Esophagus (tissue), 2 donors: ENCODE results near the gene SORCS1. TPM values are rescaled to one million over a fixed set of nuclear protein-coding genes. Genes with fewer than 3 reads are reported as not detected.

Experiments
- H3K27ac ChIP-seq, 2 donors: one replicate each; pipeline ENCODE4 v1.5.1; 2013; ENCODE audit warnings: low read depth in 2 of 2, mild to moderate bottlenecking in 2 of 2, inconsistent platforms in 1 of 2, low read length in 1 of 2, moderate library complexity in 1 of 2
- H3K27me3 ChIP-seq, 2 donors: one replicate each; pipeline ENCODE4 v1.6.1; 2013; ENCODE audit warnings: low read length in 2 of 2, control low read depth in 1 of 2, mild to moderate bottlenecking in 1 of 2; ENCODE audit not compliant: insufficient read depth in 2 of 2, control insufficient read depth in 1 of 2
- H3K36me3 ChIP-seq, 2 donors: one replicate each; pipeline ENCODE4 v1.6.1; 2013; ENCODE audit warnings: low read length in 1 of 2; ENCODE audit not compliant: control insufficient read depth in 2 of 2, insufficient read depth in 2 of 2
- H3K4me1 ChIP-seq, 2 donors: one replicate each; pipeline ENCODE4 v1.6.1; 2013; ENCODE audit warnings: low read length in 1 of 2; ENCODE audit not compliant: control insufficient read depth in 2 of 2, insufficient read depth in 2 of 2
- H3K4me3 ChIP-seq, 2 donors: one replicate each; pipeline ENCODE4 v1.5.1; 2013; ENCODE audit warnings: low read length in 2 of 2, mild to moderate bottlenecking in 2 of 2, low read depth in 1 of 2, moderate library complexity in 1 of 2
- H3K9me3 ChIP-seq, 2 donors: one replicate each; pipeline ENCODE4 v1.6.1; 2013; ENCODE audit warnings: mild to moderate bottlenecking in 2 of 2, low read depth in 1 of 2, low read length in 1 of 2, moderate library complexity in 1 of 2; ENCODE audit not compliant: control insufficient read depth in 2 of 2, insufficient read depth in 1 of 2
- WGBS, 2 donors: extraction: QIAGEN DNeasy Blood & Tissue Kit; methylation state at CpG; one replicate each; pipeline ENCODE4 v1.1.7; 2013; 5-methylcytosine and 5-hydroxymethylcytosine counted together
- polyA plus RNA-seq, 2 donors: library from polyadenylated mRNA; stranded (reverse); fragments of 200-250 nt; gene quantifications; one replicate each; pipeline ENCODE4 v1.2.3, GENCODE V29; 2013
- donor health status: healthy with polysubstance abuse.
- donor health status: Bipolar disorder and iron deficiency.

Gene SORCS1
- polyA plus RNA-seq, 2 donors, result 0.10 to 0.34 TPM

DNA sequence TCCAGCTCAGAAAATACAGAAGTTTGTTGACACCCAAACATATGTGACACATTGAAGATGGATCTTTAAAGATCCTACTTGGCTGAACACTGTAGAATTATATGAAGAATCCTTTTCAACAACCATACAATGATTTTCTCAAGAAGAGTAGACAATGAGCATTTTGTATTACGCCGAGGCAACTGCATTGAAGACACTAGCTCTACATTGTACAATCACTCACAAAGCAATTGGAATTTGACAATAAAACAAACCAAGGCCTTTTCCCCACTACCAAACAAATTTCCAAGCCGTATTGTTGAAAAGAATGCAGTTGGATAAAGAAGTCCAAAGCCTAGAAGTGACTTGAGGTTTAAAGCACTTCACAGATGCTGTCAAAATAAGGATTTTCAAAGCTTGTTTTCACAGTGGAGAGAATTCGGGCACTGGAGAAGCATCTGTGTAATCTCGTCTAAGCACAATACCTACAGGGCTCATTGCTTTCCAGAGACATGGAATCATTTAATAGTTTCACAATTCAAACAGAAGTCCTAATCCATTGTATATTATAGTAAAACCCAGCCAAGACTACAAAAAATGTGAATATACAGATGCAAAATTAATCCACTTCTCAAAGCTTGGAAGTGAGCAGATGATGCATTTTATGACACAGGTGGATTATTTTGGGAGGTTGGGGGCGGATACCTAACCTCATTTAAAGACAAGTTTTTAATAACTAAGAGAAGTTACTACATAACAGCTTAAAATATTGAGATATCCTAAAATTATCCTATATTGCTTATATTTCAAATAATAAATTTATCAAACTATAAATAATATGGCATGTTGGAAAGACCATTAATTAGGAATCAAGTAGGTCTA, 78.6 kb downstream of the SORCS1 start:
- WGBS, 2 donors, result 63 to 74% methylated on average over 6 of the region's 6 CpGs
- Histone ChIP-seq H3K4me3 (no peak overlapping the region), H3K9me3 (no peaks in the 10 kb centered on the region), H3K36me3 (no peaks in the 10 kb centered on the region), H3K4me1 (no peaks in the 10 kb centered on the region), H3K27me3 (no peaks in the 10 kb centered on the region), H3K27ac (no peak overlapping the region)

DNA sequence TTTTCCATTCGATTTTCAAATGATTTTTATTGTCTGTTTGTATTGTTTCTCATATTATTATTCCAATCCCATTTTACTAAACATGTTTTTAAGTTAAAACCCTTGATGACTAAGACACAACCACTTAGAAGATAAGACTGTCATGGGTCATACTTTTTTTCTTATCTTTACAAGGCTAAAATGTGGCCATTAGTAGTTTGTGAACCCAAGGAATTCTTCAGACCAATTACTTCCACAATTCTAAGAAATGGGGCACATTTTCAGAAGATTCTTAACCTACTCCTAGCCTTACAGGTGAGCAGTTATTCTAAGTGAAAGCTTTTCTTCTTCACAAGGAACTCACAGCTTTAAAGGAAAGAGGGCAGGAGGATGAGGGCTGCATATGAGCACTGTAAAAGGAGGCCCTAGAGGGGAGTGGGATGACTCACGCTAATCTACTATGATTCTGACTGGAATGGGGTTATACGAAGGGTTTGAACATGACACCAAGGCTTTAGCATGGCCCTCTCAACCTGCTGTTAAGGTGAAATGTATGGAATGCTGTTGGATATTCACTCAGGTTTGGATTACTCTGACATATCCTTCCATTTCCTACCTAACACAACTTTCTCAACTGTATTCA, 81.0 kb downstream of the SORCS1 start:
- no peak overlapping the region for H3K4me3 ChIP-seq
- H3K4me1 ChIP-seq, result no peaks in the 10 kb centered on the region
- H3K27me3 ChIP-seq, result no peaks in the 10 kb centered on the region
- H3K36me3 ChIP-seq, result no peaks in the 10 kb centered on the region
- WGBS, 2 donors, result 64 to 73% methylated on average over 3 of the region's 3 CpGs
- no peak overlapping the region for H3K27ac ChIP-seq
- H3K9me3 ChIP-seq, result no peaks in the 10 kb centered on the region

DNA sequence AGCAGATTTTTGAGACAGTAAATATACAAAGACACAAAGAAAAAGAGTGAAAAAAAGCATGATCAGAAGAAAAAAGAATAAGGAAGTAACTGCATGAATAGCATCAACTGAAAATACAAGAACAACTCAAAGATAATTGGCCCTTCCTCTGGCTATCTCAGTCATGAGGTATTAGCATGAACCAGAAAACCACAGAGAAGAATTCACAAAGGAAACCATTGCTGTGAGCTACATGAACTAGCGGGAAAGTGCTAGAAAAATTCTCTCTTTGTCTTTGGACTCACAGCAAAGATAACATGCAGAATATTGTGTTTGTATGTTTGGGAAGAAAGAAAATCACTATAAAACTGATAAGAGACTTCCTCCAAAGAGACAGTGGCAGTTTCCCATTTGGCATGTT, 82.9 kb downstream of the SORCS1 start:
- Histone ChIP-seq H3K4me3 (no peak overlapping the region), H3K27ac (no peak overlapping the region), H3K27me3 (no peaks in the 10 kb centered on the region), H3K9me3 (no peaks in the 10 kb centered on the region), H3K4me1 (no peaks in the 10 kb centered on the region), H3K36me3 (no peaks in the 10 kb centered on the region)
- 70 to 81% methylated on average over 1 of the region's 1 CpG for WGBS, 2 donors

DNA sequence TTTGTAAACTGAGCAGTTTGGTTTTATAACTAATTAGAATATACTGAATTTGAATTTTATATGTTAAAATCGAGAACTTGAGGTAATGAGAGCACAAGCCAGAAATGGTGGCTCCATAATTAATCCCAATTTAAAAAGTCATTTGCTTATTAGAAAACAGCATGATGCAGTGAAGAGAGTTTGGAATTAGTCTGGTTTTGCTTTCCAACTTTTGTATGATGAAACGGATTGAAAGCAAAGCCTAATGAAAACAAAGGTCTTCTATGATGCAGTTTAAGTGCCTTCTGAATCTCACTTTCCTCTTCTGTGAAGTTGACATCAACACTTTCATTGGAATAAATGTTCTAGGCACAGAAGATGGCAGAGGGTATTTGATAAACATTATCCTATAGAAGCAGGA, 89.4 kb downstream of the SORCS1 start:
- Histone ChIP-seq H3K4me3 (no peak overlapping the region), H3K36me3 (no peaks in the 10 kb centered on the region), H3K9me3 (peaks cover 0 to 2% of the 10 kb centered on the region in 2 donors), H3K4me1 (no peaks in the 10 kb centered on the region), H3K27me3 (no peaks in the 10 kb centered on the region), H3K27ac (no peak overlapping the region)
- 49 to 57% methylated on average over 2 of the region's 2 CpGs for WGBS, 2 donors

DNA sequence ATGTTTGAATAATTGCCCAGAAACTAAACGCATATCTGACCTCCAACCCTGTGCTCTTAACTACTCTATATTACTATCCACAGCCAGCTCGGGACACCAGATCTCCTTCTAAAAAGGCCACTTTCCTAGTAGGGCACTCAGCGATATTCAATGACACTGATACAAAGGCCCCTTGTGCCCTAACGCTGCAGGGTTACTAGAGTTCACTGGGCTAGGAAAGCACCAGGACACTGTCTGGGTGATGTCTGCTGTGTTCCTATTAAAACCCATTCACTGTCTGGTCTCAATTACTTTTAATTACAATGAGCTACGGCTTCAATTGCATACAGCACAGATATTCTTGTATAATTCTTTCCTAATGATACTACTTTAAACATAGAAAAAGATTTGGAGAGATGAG, 91.7 kb downstream of the SORCS1 start:
- Histone ChIP-seq H3K4me1 (no peaks in the 10 kb centered on the region), H3K9me3 (peaks cover 0 to 2% of the 10 kb centered on the region in 2 donors)
- WGBS, 2 donors, result 65 to 78% methylated on average over 5 of the region's 5 CpGs

DNA sequence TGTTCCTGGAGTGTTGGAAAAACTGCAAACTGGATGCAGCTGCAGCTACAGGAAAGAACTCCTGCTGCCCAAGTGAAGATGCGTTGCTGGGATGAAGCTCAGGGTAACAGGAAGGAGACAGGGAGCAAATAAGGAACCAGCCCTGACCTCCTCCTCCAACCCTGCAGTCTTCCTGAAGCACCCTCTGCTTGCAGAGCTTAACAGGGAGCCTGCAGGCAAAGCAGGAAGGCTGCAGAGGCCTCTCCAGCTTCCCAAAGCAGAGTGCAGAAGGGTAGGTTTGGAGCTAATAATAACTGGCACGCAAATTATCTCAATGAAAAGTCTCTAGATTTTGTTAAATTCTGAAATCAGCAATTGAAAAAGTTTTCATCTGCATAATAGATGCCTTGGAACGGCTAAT, 92.5 kb downstream of the SORCS1 start:
- Histone ChIP-seq H3K27ac (no peak overlapping the region), H3K27me3 (no peaks in the 10 kb centered on the region), H3K9me3 (peaks cover 0 to 2% of the 10 kb centered on the region in 2 donors), H3K36me3 (no peaks in the 10 kb centered on the region), H3K4me1 (no peaks in the 10 kb centered on the region), H3K4me3 (no peak overlapping the region)
- whole genome bisulfite sequencing, 2 donors, result 79 to 83% methylated on average over 3 of the region's 3 CpGs

More for the DNA sequence above, 91.7 kb downstream of the SORCS1 start:
- H3K36me3 ChIP-seq, result no peaks in the 10 kb centered on the region
- no peaks in the 10 kb centered on the region for H3K27me3 ChIP-seq
- H3K27ac ChIP-seq, result no peak overlapping the region
- H3K4me3 ChIP-seq, result no peak overlapping the region

DNA sequence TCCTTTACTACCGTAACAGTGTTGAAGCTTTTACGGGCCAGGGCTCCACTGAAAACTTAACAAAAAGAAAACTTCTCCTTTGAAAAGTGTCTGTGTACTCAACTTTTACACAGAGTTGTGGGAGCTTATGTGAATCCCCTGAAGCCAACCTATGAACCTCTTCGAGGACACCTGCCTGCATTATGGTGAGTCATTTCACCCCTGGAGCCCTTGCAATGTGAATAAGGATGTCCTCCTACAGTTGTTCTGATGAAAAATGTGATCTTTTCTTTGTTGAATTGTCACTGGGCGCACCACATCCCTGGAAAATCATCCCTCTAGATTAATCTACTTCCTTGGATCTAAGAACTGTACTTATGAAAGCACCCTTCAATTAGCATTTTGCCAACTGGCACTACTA, 93.2 kb downstream of the SORCS1 start:
- Histone ChIP-seq H3K27ac (no peak overlapping the region), H3K4me1 (no peaks in the 10 kb centered on the region), H3K27me3 (no peaks in the 10 kb centered on the region), H3K9me3 (peaks cover 0 to 2% of the 10 kb centered on the region in 2 donors), H3K4me3 (no peak overlapping the region), H3K36me3 (no peaks in the 10 kb centered on the region)
- 61 to 69% methylated on average over 4 of the region's 4 CpGs for WGBS, 2 donors

DNA sequence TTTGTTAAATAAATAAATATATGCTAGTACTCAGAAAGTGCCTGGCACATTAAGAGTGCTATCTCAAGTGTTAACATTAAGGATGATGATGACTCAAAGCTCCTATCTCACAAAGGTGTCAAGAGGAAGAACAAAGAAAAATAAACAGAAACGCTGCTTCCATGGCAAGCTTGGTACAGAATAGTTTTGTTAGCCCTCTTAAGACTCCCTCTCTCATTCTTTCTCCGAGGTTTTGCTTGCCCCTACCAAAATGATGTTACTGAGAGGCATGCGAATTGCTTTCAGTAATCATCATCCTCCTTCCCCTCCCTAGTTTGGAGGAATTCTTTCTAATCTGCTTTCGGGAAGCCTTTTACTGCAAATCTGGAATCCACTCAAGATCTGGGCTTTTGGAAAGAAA, 96.7 kb downstream of the SORCS1 start:
- Histone ChIP-seq H3K27me3 (no peaks in the 10 kb centered on the region), H3K27ac (no peak overlapping the region), H3K9me3 (peaks cover 0 to 2% of the 10 kb centered on the region in 2 donors), H3K4me1 (no peaks in the 10 kb centered on the region), H3K4me3 (no peak overlapping the region), H3K36me3 (no peaks in the 10 kb centered on the region)
- WGBS, 2 donors, result 33 to 36% methylated on average over 4 of the region's 4 CpGs

DNA sequence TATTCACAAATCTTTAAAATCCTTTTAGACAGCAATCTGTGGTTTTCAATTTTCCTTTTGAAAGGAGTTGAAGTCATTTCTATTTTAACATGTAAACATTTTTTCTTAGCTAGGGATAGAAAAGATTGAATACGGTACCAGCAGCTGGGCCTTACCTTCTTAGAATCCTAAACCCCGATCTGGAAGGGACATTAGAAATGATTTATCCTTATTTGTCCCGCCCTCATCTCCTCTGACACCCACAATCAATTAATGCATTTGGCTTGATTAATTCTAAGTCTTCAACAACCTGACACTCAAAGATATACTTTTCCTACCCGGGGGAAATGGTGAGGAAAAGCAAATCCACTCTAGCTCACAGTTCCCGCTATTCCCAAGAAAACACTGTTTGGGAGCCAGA, 100.4 kb downstream of the SORCS1 start:
- no peaks in the 10 kb centered on the region for H3K36me3 ChIP-seq
- H3K27me3 ChIP-seq, result no peaks in the 10 kb centered on the region
- no peaks in the 10 kb centered on the region for H3K9me3 ChIP-seq
- H3K4me3 ChIP-seq, result no peak overlapping the region
- H3K4me1 ChIP-seq, result no peaks in the 10 kb centered on the region
- no peak overlapping the region for H3K27ac ChIP-seq
- WGBS, 2 donors, result 81 to 86% methylated on average over 5 of the region's 5 CpGs

DNA sequence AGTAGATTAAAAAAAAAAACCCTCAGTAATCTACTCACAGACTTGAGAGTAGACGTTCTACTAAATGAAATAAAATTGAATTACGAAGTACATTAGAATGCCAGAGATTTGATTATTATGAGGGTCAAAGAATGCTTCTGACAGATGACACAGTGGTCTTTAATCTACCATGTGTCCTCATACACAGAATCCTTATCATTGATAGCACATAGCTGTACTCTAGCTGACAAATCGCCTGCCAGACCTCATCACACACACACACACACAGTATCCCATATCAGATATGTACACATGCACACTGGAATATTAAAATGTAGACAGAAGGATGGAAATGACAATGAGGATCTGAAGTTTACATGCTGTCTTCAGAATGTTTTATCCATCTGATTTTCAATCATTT, 104.6 kb downstream of the SORCS1 start:
- 74 to 82% methylated on average over 3 of the region's 3 CpGs for WGBS, 2 donors

More for the DNA sequence above, 104.6 kb downstream of the SORCS1 start:
- Histone ChIP-seq H3K4me3 (no peak overlapping the region), H3K27ac (no peak overlapping the region), H3K36me3 (no peaks in the 10 kb centered on the region), H3K27me3 (no peaks in the 10 kb centered on the region), H3K4me1 (no peaks in the 10 kb centered on the region), H3K9me3 (no peaks in the 10 kb centered on the region)
